NCI-H2196 (cell line): ENCODE data around the gene KIZ.

Experiments used
- DNase-seq: peaks from one replicate; lab custom pipeline; 2025; ENCODE audit not compliant: unreplicated experiment; lab: John Stamatoyannopoulos, UW

The KIZ gene

GRCh38 chr20:21257192-21257591 is 131.3 kb downstream of the KIZ start:
- no peak for DNase-seq

GRCh38 chr20:21258411-21258810 is 132.5 kb downstream of the KIZ start:
- DNase-seq = no peak

- no peak for DNase-seq
Measured at GRCh38 chr20:21259346-21259745, 133.5 kb downstream of the KIZ start.

- no peak for DNase-seq
Measured at GRCh38 chr20:21262812-21263211, 136.9 kb downstream of the KIZ start.

GRCh38 chr20:21265261-21266190 is 139.6 kb downstream of the KIZ start:
- no peak for DNase-seq

GRCh38 chr20:21266191-21266536 is 140.3 kb downstream of the KIZ start:
- no peak for DNase-seq

GRCh38 chr20:21269772-21270171 is 143.9 kb downstream of the KIZ start:
- no peak for DNase-seq

GRCh38 chr20:21270806-21271205 is 144.9 kb downstream of the KIZ start:
- DNase-seq = no peak

- no peak for DNase-seq
Measured at GRCh38 chr20:21272279-21272678, 146.4 kb downstream of the KIZ start.

- DNase-seq = no peak
Measured at GRCh38 chr20:21272679-21273078, 146.8 kb downstream of the KIZ start.

GRCh38 chr20:21273755-21274386 is 148.0 kb downstream of the KIZ start:
- peak; percentile 28 for DNase-seq

GRCh38 chr20:21278829-21279228 is 152.9 kb downstream of the KIZ start:
- no peak for DNase-seq

- no peak for DNase-seq
Measured at GRCh38 chr20:21279706-21280521, 154.0 kb downstream of the KIZ start.

GRCh38 chr20:21280522-21281016 is 154.7 kb downstream of the KIZ start:
- DNase-seq = no peak

GRCh38 chr20:21286775-21287174 is 160.9 kb downstream of the KIZ start:
- no peak for DNase-seq

- no peak for DNase-seq
Measured at GRCh38 chr20:21288587-21289370, 162.9 kb downstream of the KIZ start.

GRCh38 chr20:21289651-21290050 is 163.8 kb downstream of the KIZ start:
- no peak for DNase-seq

- DNase-seq = no peak
Measured at GRCh38 chr20:21291026-21291425, 165.1 kb downstream of the KIZ start.

GRCh38 chr20:21294755-21295154 is 168.9 kb downstream of the KIZ start:
- DNase-seq = no peak
